ENCODE results near the gene PTH2.

- TF ChIP-seq CTCF (IDR thresholded peaks at IDR 0.05) = no peak
- TF ChIP-seq POLR2A (IDR thresholded peaks at IDR 0.05) = no peak
- no peak for TF ChIP-seq EP300 (IDR thresholded peaks at IDR 0.05)
These were observed 35.3 kb downstream of the PTH2 start, which contains the start of gene KASH5 for GRCh38 chr19:49387936-49388372.
